Fibroblast of mammary gland (primary cell): ENCODE data around the gene BACE1.

ENCODE experiments used
- DNase-seq: peaks from one replicate; pipeline ENCODE4 v3.0.0-alpha.2; 2010; ENCODE audit warnings: low read depth
- H3K4me3 ChIP-seq: 2 replicates; pipeline ENCODE4 v1.5.1; 2011; ENCODE audit warnings: low read depth, mild to moderate bottlenecking, low read length, moderate library complexity; ENCODE audit not compliant: control insufficient read depth
- CTCF ChIP-seq: conservative IDR thresholded peaks from 2 replicates; pipeline ENCODE4 v1.5.1; 2011; ENCODE audit warnings: low read depth, low read length, inconsistent platforms; ENCODE audit not compliant: control insufficient read depth, insufficient read depth

The BACE1 gene

GRCh38 chr11:117239295-117239694 is 76.8 kb downstream of the BACE1 start:
- DNase-seq = peak; percentile 98
- H3K4me3 ChIP-seq = no peak overlapping the region
- peak; percentile 79 for TF ChIP-seq CTCF

GRCh38 chr11:117238221-117238620 is 77.8 kb downstream of the BACE1 start:
- TF ChIP-seq CTCF = no peak
- no peak for DNase-seq
- no peak overlapping the region for H3K4me3 ChIP-seq
